Central memory CD8-positive, alpha-beta T cell (primary cell): ENCODE measurements around the gene AP2B1.

Source experiments
- ATAC-seq: fragments of 150-1000 bp; cut with Tn5 transposase; replicated peaks from 2 replicates; pipeline ENCODE4 v1.10.0; 2022; ENCODE audit warnings: mild to moderate bottlenecking, moderate FRiP score, moderate number of reproducible peaks; ENCODE audit not compliant: poor library complexity, severe bottlenecking; ENCODE audit errors: extremely low read depth
- DNase-seq, 2 donors: peaks; one replicate each; pipeline ENCODE4 v3.0.0; 2021; ENCODE audit warnings: low spot score in 2 of 2
- H3K27ac Mint-ChIP-seq: one replicate; pipeline ENCODE4 v1.8.0; 2022; ENCODE audit warnings: low read depth, mild to moderate bottlenecking, moderate library complexity, mixed read lengths
- H3K27me3 Mint-ChIP-seq: one replicate; pipeline ENCODE4 v1.8.0; 2022; ENCODE audit warnings: mixed read lengths
- H3K36me3 Mint-ChIP-seq: one replicate; pipeline ENCODE4 v1.8.0; 2022; ENCODE audit warnings: mild to moderate bottlenecking, moderate library complexity, mixed read lengths; ENCODE audit not compliant: insufficient read depth
- H3K4me1 Mint-ChIP-seq: one replicate; pipeline ENCODE4 v1.8.0; 2022; ENCODE audit warnings: mixed read lengths
- H3K4me3 Mint-ChIP-seq: one replicate; pipeline ENCODE4 v1.8.0; 2022; ENCODE audit warnings: mild to moderate bottlenecking, moderate library complexity, mixed read lengths
- H3K9me3 Mint-ChIP-seq: one replicate; pipeline ENCODE4 v1.8.0; 2022; ENCODE audit warnings: mixed read lengths

AP2B1 gene

DNA sequence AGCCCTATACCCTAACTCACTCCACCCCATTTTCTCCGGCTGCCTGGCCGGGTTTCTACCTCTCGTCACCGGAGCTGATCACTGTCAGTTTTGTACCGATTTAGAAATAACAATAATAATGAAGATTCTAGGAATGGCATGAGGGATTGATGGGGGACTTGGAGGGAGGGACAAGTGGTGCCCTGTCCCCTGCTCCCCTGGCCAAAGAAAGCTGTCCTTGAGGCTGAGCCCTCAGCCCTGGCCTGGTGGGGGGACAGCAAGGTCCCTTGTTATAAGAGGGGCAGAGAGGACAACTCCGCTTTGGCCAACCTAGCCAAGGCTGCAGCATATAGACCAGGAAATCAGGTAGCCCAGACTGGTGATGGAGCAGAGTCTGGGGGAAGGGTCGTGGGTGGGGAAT is 155.4 kb downstream of the AP2B1 start:
- H3K4me3 Mint-ChIP-seq: peak overlapping the region; percentile 31
- no peaks in the 10 kb centered on the region for H3K36me3 Mint-ChIP-seq
- DNase-seq: no peak
- H3K27me3 Mint-ChIP-seq: peaks cover 43% of the 10 kb centered on the region
- H3K4me1 Mint-ChIP-seq: peaks cover 5% of the 10 kb centered on the region
- no peaks in the 10 kb centered on the region for H3K9me3 Mint-ChIP-seq
- H3K27ac Mint-ChIP-seq: no peak overlapping the region
- no peak for ATAC-seq

GRCh38 chr17:35742896-35743477 is 155.9 kb downstream of the AP2B1 start:
- no peaks in the 10 kb centered on the region for H3K36me3 Mint-ChIP-seq
- DNase-seq: no peak
- no peak overlapping the region for H3K4me3 Mint-ChIP-seq
- H3K4me1 Mint-ChIP-seq: peaks cover 5% of the 10 kb centered on the region
- peaks cover 43% of the 10 kb centered on the region for H3K27me3 Mint-ChIP-seq
- H3K9me3 Mint-ChIP-seq: no peaks in the 10 kb centered on the region
- H3K27ac Mint-ChIP-seq: no peak overlapping the region
- no peak for ATAC-seq

DNA sequence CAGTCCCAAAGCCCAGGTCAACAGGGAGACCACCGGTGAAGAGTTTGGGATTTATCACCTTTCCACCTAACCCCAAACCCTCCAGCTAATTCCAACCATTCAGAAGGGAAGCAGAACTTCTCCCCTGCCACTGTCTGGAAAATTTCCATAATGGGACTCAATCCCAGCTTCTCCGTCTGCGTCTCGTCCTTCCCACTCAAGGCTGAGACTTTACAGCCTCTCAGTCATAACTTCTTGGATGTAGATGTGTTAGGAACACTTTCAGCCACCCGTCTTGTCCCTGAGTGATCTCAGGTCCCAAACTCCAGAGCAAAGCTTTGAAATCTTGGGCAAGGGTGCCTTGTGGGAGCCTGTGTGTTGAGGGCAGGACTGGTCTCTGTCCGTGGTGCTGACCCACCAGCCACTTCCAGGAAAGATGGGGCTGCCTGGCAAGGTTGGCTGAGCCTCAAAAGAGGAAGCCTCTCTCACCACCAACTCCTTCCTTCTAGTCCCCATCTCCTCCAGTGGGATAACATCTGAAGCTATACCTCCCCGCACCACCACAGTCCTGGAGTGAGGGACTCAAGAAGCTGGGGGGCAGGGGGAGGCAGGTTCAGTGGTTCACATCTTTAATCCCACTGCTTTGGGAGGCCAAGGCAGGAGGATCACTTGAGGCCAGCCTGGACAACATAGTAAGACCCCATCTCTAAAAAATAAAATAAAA is 156.7 kb downstream of the AP2B1 start:
- Mint-ChIP-seq H3K4me3 (no peak overlapping the region), H3K36me3 (no peaks in the 10 kb centered on the region), H3K27ac (no peak overlapping the region), H3K9me3 (no peaks in the 10 kb centered on the region), H3K4me1 (peaks cover 5% of the 10 kb centered on the region), H3K27me3 (peaks cover 49% of the 10 kb centered on the region)
- no peak for ATAC-seq
- no peak for DNase-seq

GRCh38 chr17:35744830-35745229 is 157.7 kb downstream of the AP2B1 start:
- no peaks in the 10 kb centered on the region for H3K9me3 Mint-ChIP-seq
- peaks cover 58% of the 10 kb centered on the region for H3K27me3 Mint-ChIP-seq

DNA sequence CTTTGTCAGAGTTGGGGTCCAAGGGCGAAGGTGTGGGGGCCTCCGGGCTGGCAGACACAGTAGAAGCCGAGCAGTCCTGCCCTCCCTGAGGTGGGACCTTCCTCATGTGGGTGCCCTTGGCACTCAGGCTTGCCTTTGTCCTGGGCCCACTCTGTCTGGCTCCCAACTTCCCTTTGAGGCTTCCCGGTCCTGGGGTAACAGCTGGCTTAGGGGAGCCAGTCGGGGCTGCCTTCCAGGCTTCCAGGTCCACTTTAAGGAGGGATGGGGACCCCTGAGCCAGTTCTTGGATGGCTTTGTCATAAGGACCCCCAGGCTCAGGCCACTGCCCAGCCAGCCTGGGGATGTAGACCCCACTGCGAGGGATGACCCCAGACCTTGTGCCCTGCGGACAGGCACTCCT is 158.1 kb downstream of the AP2B1 start:
- H3K4me1 Mint-ChIP-seq: peaks cover 15% of the 10 kb centered on the region
- no peak for DNase-seq
- no peaks in the 10 kb centered on the region for H3K36me3 Mint-ChIP-seq
- H3K9me3 Mint-ChIP-seq: no peaks in the 10 kb centered on the region
- no peak for ATAC-seq
- no peak overlapping the region for H3K4me3 Mint-ChIP-seq
- no peak overlapping the region for H3K27ac Mint-ChIP-seq
- H3K27me3 Mint-ChIP-seq: peaks cover 58% of the 10 kb centered on the region

More at GRCh38 chr17:35744830-35745229, 157.7 kb downstream of the AP2B1 start:
- Mint-ChIP-seq H3K36me3 (no peaks in the 10 kb centered on the region), H3K27ac (no peak overlapping the region), H3K4me1 (peaks cover 10% of the 10 kb centered on the region), H3K4me3 (no peak overlapping the region)
- DNase-seq: no peak
- ATAC-seq: no peak

- peaks cover 60% of the 10 kb centered on the region for H3K27me3 Mint-ChIP-seq
- peaks cover 20% of the 10 kb centered on the region for H3K4me1 Mint-ChIP-seq
- H3K9me3 Mint-ChIP-seq: no peaks in the 10 kb centered on the region
- ATAC-seq (no peak), DNase-seq (no peak)
- no peak overlapping the region for H3K4me3 Mint-ChIP-seq
- H3K27ac Mint-ChIP-seq: no peak overlapping the region
- no peaks in the 10 kb centered on the region for H3K36me3 Mint-ChIP-seq
Observed at GRCh38 chr17:35745749-35746320, 158.7 kb downstream of the AP2B1 start.

DNA sequence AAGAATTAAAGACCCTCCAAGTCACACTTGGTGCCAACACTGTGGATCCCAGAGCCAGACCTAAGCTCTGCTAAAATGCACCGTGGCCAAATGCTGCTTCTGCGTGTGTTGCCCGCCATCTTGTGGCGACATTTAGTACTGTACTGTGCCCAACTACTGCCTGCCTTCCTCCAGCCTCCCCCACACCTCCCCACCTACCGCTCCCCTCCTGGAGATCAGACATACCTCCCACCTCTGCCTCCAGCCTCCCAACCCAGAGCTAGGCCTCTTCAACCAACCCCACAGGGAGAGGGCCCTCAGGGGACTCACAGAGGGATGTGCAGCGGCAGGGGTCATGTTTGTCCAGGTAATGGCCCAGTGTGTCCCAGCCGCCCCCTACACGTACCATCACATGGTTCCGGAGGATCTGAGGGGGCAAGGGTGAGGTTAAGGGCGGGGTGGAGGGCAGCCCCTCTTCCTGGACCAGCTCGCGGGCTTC is 160.5 kb downstream of the AP2B1 start:
- Mint-ChIP-seq H3K9me3 (no peaks in the 10 kb centered on the region), H3K27ac (no peak overlapping the region), H3K36me3 (no peaks in the 10 kb centered on the region), H3K4me1 (peaks cover 16% of the 10 kb centered on the region), H3K4me3 (no peak overlapping the region), H3K27me3 (peaks cover 63% of the 10 kb centered on the region)
- DNase-seq (peak; percentile 60 to 69), ATAC-seq (peak; percentile 86)

DNA sequence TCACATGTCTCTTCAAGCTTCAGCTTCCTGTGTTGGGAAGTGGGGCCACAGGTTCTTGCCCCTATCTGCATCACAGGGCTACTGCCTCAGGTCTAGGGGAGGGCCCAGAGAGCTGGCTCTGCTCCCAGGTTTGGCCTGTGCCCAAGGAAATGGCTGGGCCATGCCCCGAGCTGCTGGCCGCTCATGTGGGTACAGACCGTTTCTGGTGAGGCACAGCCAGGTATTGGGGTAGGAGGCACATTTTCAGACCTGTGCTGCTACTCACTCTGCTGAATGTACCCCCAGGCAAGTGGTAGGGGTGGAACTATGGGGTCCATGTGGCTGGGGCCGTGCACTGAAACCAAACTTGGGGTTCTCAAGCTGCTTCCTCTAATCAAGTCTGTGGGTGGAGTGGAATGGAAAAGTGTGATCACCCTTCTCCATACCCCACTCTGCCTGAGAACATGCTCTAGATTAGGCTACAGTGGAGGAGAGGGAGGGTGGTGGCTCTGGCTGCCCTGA is 161.3 kb downstream of the AP2B1 start:
- no peak for ATAC-seq
- Mint-ChIP-seq H3K4me3 (no peak overlapping the region), H3K9me3 (no peaks in the 10 kb centered on the region), H3K4me1 (peaks cover 16% of the 10 kb centered on the region), H3K27me3 (peaks cover 63% of the 10 kb centered on the region), H3K27ac (no peak overlapping the region), H3K36me3 (no peaks in the 10 kb centered on the region)
- no peak for DNase-seq

DNA sequence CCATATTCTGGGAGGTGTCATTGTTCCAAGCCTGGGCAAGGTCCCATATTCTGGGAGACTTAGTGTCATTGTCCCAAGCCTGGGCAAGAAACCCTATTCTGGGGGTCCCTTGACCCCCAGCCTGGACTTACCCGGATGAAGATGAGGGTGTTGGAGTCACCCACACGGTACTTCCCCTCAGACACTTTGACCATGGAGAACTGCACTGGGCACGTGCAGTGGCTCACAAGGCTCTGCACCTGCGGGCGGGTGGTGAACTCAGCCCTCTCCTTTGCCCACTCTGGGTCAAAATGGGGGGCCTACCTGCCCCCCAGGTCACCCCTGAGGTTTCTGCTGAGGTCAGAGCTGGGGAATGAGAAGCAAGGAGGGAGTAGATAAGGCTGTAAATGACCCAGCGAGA is 161.9 kb downstream of the AP2B1 start:
- DNase-seq (no peak), ATAC-seq (no peak)
- H3K36me3 Mint-ChIP-seq: no peaks in the 10 kb centered on the region
- H3K9me3 Mint-ChIP-seq: no peaks in the 10 kb centered on the region
- no peak overlapping the region for H3K4me3 Mint-ChIP-seq
- H3K4me1 Mint-ChIP-seq: peaks cover 16% of the 10 kb centered on the region
- H3K27ac Mint-ChIP-seq: no peak overlapping the region
- peaks cover 58% of the 10 kb centered on the region for H3K27me3 Mint-ChIP-seq

GRCh38 chr17:35749560-35750412 is 162.7 kb downstream of the AP2B1 start:
- DNase-seq: no peak
- H3K9me3 Mint-ChIP-seq: no peaks in the 10 kb centered on the region
- H3K36me3 Mint-ChIP-seq: no peaks in the 10 kb centered on the region
- H3K4me3 Mint-ChIP-seq: no peak overlapping the region
- no peak for ATAC-seq
- no peak overlapping the region for H3K27ac Mint-ChIP-seq
- peaks cover 54% of the 10 kb centered on the region for H3K27me3 Mint-ChIP-seq
- H3K4me1 Mint-ChIP-seq: peaks cover 16% of the 10 kb centered on the region

- no peaks in the 10 kb centered on the region for H3K36me3 Mint-ChIP-seq
- no peaks in the 10 kb centered on the region for H3K9me3 Mint-ChIP-seq
- no peak overlapping the region for H3K27ac Mint-ChIP-seq
- DNase-seq (no peak), ATAC-seq (no peak)
- peaks cover 16% of the 10 kb centered on the region for H3K4me1 Mint-ChIP-seq
- peaks cover 54% of the 10 kb centered on the region for H3K27me3 Mint-ChIP-seq
- H3K4me3 Mint-ChIP-seq: no peak overlapping the region
Observed at GRCh38 chr17:35750526-35751395, 163.6 kb downstream of the AP2B1 start.
